Suprapubic skin (tissue), 3 donors: ENCODE results near the gene OPRPN.

Source experiments
- EP300 ChIP-seq: sonication (generic); formaldehyde crosslinking; IDR thresholded peaks from one replicate; pipeline ENCODE4 v1.6.1; 2017; ENCODE audit warnings: antibody characterized with exemption
- TF ChIP-seq, protein P1 (sequence below), 2 donors: fragments of 200-600 bp in 1 of 2; fragments of 450-650 bp in 1 of 2; sonication (generic) in 1 of 2; IDR thresholded peaks; one replicate each; pipeline ENCODE4 v1.5.1; 2016 to 2019; ENCODE audit warnings: antibody characterized with exemption in 2 of 2, mild to moderate bottlenecking in 1 of 2, moderate library complexity in 1 of 2

DNA sequence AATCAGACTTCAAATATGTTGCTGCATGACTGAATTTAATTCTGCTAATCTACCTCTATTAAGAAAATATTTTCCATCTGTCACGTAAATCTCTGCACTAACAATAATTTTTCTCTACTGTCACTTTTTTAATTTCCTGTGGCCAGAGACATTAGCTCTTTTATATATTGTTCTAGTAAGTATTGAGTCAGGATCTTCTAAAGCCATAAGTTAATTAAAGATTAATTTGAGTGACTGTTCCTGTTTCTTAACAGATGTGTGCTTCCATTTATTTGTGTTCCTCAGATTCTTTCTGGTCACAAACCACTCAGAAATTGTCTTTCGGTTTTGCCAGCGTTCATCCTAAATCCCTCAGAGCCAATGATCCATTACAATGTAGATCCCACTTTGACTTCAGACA lies 17.2 kb upstream of the OPRPN start:
- TF ChIP-seq, protein P1, sequence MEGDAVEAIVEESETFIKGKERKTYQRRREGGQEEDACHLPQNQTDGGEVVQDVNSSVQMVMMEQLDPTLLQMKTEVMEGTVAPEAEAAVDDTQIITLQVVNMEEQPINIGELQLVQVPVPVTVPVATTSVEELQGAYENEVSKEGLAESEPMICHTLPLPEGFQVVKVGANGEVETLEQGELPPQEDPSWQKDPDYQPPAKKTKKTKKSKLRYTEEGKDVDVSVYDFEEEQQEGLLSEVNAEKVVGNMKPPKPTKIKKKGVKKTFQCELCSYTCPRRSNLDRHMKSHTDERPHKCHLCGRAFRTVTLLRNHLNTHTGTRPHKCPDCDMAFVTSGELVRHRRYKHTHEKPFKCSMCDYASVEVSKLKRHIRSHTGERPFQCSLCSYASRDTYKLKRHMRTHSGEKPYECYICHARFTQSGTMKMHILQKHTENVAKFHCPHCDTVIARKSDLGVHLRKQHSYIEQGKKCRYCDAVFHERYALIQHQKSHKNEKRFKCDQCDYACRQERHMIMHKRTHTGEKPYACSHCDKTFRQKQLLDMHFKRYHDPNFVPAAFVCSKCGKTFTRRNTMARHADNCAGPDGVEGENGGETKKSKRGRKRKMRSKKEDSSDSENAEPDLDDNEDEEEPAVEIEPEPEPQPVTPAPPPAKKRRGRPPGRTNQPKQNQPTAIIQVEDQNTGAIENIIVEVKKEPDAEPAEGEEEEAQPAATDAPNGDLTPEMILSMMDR (IDR thresholded peaks at IDR 0.05), result no peak
- TF ChIP-seq EP300, result no peak
